ENCODE data around the gene LHPP. TPM values are rescaled to one million over a fixed set of nuclear protein-coding genes. Genes with fewer than 3 reads are reported as not detected.

LHPP gene
- total and polyA plus RNA-seq, 2 experiments from 2014 or later = 19.1 to 40.6 TPM

GRCh38 chr10:124492266-124492665 is 30.6 kb downstream of the LHPP start:
- no peak for DNase-seq (ENCODE audit: low read depth in 1 of 2, low spot score in 1 of 2)
- H3K9me3 ChIP-seq (ENCODE audit: low read depth) = no peaks in the 10 kb centered on the region
- peaks cover 13% of the 10 kb centered on the region for H3K4me1 ChIP-seq (ENCODE audit: low read depth)
- H3K36me3 ChIP-seq = no peaks in the 10 kb centered on the region
- no peaks in the 10 kb centered on the region for H3K27me3 ChIP-seq
- no peak for TF ChIP-seq CTCF (IDR thresholded peaks at IDR 0.05; ENCODE audit: low read depth, low read length)
- H3K4me3 ChIP-seq = no peak overlapping the region
- H3K27ac ChIP-seq = no peak overlapping the region

- H3K4me3 ChIP-seq = no peak overlapping the region
- no peak for TF ChIP-seq CTCF (IDR thresholded peaks at IDR 0.05; ENCODE audit: low read depth, low read length)
- no peaks in the 10 kb centered on the region for H3K9me3 ChIP-seq (ENCODE audit: low read depth)
- peak in 1 of 2 donors; percentile 33 for DNase-seq (ENCODE audit: low read depth in 1 of 2, low spot score in 1 of 2)
- no peaks in the 10 kb centered on the region for H3K36me3 ChIP-seq
- no peaks in the 10 kb centered on the region for H3K27me3 ChIP-seq
- no peak overlapping the region for H3K27ac ChIP-seq
- peaks cover 13% of the 10 kb centered on the region for H3K4me1 ChIP-seq (ENCODE audit: low read depth)
Observed at GRCh38 chr10:124493214-124493882, 31.7 kb downstream of the LHPP start.

- no peaks in the 10 kb centered on the region for H3K36me3 ChIP-seq
- no peak overlapping the region for H3K4me3 ChIP-seq
- no peak overlapping the region for H3K27ac ChIP-seq
- peaks cover 13% of the 10 kb centered on the region for H3K4me1 ChIP-seq (ENCODE audit: low read depth)
- TF ChIP-seq CTCF (IDR thresholded peaks at IDR 0.05; ENCODE audit: low read depth, low read length) = no peak
- H3K9me3 ChIP-seq (ENCODE audit: low read depth) = no peaks in the 10 kb centered on the region
- DNase-seq (ENCODE audit: low read depth in 1 of 2, low spot score in 1 of 2) = no peak
- H3K27me3 ChIP-seq = no peaks in the 10 kb centered on the region
Observed at GRCh38 chr10:124494046-124494807, 32.6 kb downstream of the LHPP start.

GRCh38 chr10:124495162-124495561 is 33.5 kb downstream of the LHPP start:
- DNase-seq (ENCODE audit: low read depth in 1 of 2, low spot score in 1 of 2) = no peak
- H3K27me3 ChIP-seq = no peaks in the 10 kb centered on the region
- no peaks in the 10 kb centered on the region for H3K9me3 ChIP-seq (ENCODE audit: low read depth)
- H3K4me1 ChIP-seq (ENCODE audit: low read depth) = peaks cover 13% of the 10 kb centered on the region
- no peaks in the 10 kb centered on the region for H3K36me3 ChIP-seq
- no peak overlapping the region for H3K27ac ChIP-seq
- no peak for TF ChIP-seq CTCF (IDR thresholded peaks at IDR 0.05; ENCODE audit: low read depth, low read length)
- no peak overlapping the region for H3K4me3 ChIP-seq

- no peak for TF ChIP-seq CTCF (IDR thresholded peaks at IDR 0.05; ENCODE audit: low read depth, low read length)
- no peaks in the 10 kb centered on the region for H3K36me3 ChIP-seq
- no peak for DNase-seq (ENCODE audit: low read depth in 1 of 2, low spot score in 1 of 2)
- no peaks in the 10 kb centered on the region for H3K9me3 ChIP-seq (ENCODE audit: low read depth)
- no peaks in the 10 kb centered on the region for H3K27me3 ChIP-seq
- H3K27ac ChIP-seq = no peak overlapping the region
- no peak overlapping the region for H3K4me3 ChIP-seq
- H3K4me1 ChIP-seq (ENCODE audit: low read depth) = peaks cover 13% of the 10 kb centered on the region
Observed at GRCh38 chr10:124495725-124496124, 34.1 kb downstream of the LHPP start.
